Left forelimb (tissue), 1 donor: ENCODE results near the gene DMC1.
"Not testable (repeated sequence)": the region's sequence is repeated elsewhere in the genome, so short reads cannot be mapped to it uniquely, and the experiment has no call there.

Source experiments
- DNase-seq: peaks from one replicate; pipeline ENCODE4 v3.0.0-alpha.2; 2018; ENCODE audit warnings: low spot score

Gene DMC1

DNA sequence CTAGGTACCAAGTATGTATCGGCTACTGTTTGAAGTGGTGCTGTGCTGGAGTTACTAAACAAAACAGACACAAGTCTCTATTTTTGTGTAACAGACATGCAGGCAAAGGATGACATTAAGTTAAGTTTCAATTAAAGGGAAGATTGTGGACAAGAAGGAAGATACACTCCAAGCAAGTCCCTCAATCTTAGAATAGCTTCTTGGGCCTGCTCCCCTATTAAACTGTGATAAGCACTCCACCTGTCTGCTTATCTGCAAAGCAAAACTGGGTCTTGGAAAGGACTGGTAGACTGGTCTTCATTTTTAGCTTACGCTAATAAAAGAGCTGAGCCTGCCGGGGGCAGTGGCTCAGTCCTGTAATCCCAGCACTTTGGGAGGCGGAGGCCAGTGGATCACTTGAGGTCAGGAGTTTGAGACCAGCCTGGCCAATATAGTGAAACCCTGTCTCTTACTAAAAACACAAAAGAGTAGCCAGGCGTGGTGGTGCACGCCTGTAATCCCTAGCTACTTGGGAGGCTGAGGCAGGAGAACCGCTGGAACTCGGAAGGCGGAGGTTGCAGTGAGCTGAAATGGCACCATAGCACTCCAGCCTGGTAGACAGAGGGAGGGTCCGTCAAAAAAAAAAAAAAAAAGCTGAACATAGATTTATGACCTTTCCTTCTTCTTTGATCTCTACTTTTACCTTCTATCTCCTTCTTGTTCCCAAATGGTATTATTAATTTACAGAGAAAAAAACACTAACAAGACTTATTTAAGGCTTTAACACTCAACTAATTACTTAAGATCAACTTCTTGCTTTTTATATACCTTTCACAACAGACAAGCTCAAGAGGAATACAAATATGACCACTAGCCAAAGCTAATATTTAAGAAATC lies 67.9 kb downstream of the DMC1 start:
- DNase-seq, result no peak

DNA sequence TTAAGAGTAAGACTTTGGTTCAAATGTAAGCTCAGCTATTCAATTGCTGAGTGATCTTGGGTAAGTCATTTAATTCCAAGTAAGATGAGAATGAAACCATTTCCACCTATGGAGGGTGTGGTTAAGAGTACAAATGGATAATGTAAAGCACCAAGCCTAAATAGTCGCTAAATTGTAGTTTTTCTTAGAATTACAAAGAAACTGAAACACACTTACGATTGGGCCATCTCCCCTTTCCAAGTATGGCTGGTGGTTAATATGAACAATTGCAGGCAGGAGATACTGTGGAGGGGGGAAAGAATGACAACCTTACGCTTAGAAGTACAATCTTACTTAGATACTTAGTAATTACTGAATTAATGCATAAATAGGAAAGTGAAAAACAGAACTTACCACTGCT lies 72.1 kb downstream of the DMC1 start:
- no peak for DNase-seq

DNA sequence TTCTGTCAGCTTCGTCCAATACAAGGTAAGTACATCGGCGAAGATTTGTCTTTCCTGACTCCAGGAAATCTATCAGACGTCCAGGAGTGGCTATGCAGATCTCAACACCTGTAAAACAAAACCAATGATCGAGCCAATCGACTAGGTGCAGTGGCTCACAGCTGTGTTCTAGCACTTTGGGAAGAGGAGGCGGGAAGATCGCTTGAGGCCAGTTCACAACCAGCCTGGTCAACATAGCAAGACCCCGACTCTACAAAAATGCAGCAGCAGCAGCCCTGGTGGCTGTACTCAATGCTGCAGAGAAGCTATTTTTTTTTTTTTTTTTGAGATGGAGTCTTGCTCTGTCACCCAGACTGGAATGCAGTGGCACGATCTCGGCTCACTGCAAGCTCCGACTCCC lies 75.0 kb downstream of the DMC1 start:
- no peak for DNase-seq

DNA sequence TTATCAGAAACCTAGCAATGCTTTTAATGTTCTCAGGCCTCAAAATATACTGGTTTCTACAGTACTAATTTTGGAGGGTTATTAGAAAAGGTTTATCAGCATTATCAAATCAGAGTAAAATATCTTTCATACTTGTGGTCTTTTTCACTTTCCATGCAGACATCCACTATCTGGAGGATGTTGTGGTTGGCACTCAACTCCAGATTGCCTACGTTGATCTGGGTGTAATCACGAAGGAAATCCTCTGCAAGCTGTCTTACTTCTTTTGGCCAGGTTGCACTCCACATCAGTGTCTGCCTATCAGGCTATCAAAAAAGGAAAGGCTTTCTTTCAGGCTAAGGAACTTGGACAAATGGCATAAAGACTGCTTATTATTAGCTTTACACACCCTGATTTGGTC lies 75.5 kb downstream of the DMC1 start:
- no peak for DNase-seq

DNA sequence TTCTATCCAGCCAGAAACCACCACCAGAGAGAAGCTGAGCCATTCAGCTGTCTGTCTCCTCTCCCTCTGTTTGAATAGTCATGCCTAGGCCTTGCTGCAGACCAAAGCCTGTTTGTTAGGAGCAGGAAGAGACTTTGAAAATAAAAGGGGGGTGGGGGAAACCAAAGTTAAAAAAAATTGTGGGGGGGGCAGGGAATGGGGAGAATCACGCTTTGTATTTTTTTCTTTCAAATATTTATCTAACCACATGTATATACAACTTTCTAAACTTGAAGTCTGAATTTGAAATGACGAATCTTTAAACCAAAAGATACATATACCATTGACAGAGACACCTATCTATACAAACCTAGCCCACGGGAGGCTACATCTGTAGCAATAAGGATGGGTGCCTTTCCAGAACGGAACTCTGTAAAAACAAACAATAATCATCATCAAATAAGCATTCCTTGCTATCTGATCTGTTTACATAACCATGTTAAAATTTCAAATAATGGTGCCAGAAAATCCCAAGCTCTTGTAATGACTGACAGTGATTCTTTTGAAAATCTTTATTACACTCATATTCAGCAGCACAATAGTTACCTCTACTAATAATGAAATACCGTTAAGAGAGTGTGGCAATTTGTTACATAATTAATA lies 78.2 kb downstream of the DMC1 start:
- no peak for DNase-seq

DNA sequence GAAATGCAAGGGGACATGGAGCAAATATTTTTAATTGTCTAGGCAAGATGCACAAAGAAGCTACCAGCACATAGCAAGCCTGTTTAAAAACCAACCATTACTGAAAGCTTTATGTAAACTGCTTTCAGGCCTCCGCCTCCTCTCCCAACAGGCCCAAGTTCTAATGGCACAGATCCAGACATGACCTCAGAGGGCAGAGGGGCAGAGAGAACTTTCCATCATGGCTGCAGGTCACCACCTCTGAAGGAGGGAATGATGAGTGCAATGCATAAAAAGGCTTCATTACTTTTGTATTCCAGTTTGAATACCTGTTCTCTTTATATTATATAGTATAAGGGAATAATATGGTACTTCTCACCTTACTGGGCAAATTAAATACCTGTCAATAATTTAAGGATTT lies 79.1 kb downstream of the DMC1 start:
- DNase-seq, result no peak

DNA sequence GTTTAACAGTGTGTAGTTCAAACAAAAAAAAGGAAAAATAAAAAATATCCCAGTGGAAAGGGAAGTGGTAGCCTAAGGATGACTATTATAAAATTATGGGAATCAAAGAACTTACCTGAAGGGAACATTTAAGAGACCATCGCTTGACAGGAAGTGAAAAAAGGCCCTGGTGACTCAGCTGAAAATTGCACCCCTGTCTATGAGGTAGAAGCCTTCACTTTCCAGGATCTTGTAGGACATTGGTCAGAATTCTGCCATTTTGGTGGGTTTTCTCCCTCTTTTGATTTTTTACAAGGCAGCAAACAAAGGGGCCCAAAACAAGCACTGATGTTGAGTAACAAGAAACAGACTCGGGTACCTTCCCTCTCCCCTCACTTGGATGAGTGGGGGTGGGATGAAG lies 79.5 kb downstream of the DMC1 start:
- no peak for DNase-seq

DNA sequence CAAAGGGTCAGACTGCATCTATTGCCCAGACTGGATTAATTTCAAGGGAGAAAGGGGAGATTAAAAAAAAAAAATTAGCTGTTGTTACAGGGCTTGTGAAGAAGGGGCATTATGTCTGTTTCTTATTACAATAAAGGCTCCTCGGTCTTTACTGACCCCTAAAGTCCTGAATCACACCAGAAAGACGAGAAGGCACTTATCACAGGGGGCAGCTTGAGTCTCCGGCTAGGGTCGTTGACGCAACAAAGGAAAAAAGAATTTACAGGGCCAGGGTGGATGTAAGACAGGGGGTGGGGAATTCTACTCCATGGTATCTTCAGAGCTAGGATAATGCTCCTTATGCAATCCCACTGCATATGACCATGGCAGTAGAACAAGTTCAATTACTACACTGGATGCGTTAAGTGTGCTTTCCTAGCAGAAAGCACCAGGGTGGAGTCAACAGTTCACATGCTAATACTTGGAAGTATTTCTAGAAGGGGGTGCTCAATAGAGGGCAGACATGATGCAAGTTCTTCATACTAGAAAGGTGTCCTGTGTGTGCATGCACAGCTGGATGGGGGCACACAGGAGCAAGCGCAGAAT lies 80.3 kb downstream of the DMC1 start:
- DNase-seq, result peak; percentile 8

DNA sequence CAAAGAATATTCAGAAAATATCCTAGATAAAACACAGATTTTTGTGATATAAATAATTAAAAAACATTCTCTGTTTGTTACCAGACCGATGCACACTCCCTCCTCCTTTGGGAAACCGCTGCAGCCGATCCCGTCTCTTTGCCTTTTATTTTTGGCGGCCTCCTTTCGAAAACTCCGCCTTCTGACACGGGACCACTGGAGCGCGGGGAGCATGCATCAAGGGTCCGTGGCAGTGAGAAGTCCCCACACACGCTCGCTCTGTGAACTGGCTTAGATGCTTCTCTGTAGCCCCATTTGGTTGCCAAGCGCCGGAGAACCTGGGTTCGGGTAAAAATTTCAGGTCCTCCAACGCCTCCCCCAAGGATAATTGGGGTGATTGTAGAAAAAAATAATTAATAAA lies 80.8 kb downstream of the DMC1 start:
- DNase-seq, result no peak

DNA sequence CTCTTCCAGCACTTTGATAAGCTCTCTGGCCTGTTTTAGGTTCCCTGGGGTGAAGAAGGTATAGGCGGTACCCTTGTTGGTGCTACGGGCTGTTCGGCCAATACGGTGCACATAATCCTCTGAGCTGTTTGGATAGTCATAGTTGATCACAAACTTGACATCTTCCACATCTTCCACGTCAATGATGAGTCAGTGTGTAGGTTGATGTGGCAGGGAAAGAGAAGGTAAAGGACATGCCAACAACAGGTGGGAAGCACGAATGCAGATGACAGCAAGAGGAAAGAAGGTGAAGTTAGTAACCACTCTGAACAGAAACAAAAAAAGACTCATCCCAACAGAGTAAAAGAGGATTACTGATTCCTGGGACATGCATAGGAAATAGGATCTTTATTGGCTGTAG lies 82.0 kb downstream of the DMC1 start:
- no peak for DNase-seq

DNA sequence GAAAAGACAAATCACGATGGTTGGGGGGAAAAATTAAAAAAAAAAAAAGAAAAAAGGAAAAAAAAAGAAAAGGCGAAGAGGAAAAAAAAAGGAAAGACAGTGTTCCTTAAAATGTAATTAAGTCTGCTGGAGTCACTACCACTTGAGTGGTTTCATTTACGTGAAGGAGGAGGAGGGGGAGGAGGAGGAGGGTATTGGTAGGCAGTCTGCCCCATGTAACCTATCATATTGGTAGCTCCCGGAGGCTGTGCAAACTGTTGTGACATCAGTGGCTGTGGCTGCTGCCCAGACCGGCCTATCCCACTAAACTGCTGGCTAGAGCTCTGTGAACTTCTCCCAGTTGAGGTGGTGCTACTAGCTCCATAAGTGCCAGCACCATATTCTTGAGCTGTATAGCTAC lies 84.2 kb downstream of the DMC1 start:
- no peak for DNase-seq

DNA sequence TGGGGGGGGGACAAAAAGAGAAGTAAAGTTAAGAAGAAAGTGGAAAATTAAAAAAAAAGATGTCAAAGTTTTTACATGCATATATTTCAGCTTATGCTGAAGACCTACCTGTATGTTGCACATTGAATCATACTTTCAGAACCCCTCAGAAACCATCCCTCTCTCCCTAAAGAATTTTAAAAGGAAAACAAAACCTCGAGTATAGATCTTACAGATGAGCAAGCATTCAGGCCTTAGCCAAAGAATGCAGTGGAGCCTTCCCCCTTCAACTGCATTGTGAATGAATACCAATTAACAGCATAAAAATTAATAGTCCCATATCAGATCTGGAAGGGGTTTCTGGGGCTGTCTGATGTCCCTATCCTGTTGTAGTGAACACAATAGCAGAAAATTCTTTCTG lies 85.7 kb downstream of the DMC1 start:
- DNase-seq, result no peak

DNA sequence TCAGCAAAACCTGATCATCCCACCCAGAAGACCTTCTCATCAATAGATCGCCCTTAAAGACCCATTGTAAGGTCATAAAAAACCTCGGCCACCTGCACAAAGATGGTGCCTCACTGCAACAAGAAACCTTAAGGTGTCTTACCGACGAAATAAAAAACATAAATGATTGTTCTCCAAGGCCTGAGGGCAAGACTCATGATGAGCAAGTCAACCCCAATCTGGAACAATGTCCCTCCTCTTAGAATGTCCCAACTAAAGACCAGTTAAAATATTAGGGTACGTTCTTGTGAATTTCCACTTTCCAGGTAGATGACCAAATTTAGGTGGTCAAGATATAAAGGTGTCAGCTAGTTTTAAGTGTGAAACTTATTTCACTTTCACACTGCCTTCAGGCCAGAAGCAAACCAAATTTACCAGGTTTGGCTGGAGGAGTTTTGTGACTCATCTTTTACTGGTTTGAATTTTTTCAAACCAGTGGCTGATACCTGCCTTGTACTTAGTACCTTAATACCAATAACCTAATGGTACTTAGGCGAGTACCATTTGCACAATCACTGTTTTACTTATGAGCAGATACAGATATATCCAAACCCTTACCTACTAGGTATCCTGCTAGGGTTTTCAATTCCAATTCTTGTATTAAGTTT lies 87.2 kb downstream of the DMC1 start:
- no peak for DNase-seq

DNA sequence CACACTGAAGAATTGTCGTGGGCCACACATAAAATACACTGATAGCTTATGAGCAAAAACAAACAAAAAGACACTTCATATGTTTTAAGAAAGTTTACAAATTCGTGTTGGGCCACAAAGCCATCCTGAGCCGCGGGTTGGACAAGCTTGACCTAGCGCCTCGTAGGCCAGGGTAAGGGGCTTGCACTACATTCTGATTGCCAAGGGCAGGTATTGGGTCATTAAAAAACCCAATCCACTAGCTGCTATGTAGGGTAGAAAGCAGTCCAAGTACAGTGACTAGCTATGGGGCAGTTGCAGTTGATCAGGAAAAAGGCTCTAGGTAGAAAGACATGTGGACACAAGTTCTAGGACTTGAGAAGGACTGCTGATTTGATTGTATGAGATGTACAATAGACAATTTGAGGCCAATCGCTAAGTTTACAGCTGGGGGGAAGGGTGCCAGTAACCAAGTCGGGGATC lies 88.1 kb downstream of the DMC1 start:
- DNase-seq, result no peak

DNA sequence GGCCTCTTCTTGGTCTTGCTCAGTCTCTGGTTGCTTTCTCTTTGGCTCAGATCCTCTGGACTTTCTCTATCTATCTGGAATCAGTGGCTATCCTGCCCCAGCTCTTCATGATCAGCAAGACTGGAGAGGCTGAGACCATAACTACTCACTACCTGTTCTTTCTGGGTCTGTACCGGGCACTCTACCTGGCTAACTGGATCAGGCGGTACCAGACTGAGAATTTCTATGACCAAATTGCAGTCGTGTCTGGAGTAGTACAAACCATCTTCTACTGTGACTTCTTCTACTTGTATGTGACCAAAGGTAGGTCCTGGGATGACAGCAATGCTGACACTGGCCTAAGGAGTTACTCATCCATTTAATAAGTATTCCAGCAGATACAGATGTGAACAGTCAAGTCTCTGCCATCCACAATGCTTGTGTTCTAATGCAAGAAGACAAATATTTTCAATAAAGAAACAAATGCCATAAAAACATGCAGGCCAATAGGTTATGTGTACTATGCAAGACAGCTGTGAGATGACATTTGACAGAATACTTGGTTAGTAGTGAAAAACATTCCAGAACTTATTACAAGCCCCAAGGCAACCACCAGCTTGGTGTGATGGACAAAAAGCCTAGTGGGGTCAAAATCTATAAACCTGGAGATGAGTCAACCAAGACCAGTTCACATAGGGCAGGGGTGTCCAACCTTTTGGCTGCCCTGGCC lies 88.7 kb downstream of the DMC1 start:
- no peak for DNase-seq

DNA sequence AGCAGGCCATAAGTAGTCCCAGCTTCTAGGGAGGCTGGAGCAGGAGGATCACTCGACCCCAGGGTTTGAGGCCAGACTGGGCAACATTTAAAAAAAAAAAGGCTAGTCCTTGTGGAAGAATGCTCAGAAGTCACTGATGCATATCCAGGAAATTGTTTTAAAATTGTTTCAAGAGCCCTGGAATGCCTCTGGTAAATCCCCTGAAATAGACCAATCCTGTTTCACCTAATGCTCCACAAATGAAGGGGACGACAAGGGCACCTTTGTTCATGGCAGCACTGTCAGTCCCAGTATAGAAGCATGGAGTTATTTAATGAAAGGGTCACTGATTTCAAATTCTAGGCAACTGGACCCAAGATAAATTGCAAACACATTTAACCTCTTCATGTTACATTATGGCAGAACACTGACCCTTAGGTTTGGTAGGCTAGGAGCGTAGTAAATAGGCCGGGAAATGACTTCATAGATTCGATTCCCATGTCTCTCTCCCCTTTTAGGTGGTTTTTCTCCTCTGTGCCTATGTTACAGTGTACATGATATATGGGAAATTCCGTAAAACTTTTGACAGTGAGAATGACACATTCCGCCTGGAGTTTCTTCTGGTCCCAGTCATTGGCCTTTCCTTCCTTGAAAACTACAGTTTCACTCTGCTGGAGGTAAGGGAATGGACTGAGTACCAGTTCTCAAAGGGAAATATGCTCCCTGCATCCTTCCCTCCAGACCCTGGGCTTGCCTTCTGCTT lies 90.7 kb downstream of the DMC1 start:
- DNase-seq, result no peak

DNA sequence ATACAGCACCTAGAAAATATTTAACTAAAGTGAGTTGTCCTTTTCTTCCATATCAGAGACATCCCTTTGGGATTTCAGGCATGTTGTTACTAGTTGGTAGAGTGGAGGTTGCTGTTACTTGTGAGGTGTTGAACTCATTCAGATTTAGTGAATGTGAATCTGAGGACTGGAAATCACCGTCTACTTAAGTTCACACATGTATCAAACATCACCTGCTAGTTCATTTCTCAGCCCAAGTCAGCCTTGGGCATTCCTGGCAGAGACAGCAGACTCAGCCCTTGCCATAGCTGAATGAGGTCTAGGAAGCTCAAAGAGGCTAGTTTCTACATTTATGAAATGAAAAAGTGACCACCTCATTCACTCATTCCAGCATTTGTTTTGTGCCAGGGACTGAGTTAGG lies 92.4 kb downstream of the DMC1 start:
- DNase-seq, result no peak

DNA sequence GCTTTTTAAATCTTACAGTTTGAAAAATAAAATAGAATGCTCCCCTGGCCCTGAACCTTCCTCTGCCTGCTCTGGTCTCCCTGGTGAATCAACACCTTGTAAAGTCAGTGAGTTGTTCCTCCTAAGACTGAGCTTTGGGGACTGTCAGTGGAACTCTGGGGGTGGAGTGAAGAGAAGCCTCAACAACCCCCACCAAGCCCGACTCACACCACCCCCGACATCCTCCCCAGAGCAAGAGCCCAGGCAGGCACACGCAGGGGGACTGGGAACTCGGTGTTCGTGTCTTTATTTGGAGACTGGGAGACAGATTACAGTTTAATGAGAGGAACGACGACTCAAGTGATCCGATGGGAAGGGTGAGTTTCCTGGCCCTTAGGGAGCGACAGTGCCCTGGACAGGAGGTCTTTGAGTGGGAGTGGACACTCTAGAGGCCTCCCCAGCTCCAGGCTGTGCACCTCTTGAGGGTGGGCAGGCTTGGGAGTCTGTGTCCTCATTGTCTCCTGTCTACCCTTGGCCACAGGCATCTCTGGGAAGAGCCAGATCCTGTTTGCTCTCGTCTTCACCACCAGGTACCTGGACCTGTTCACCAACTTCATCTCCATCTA lies 95.9 kb downstream of the DMC1 start:
- DNase-seq, result no peak

DNA sequence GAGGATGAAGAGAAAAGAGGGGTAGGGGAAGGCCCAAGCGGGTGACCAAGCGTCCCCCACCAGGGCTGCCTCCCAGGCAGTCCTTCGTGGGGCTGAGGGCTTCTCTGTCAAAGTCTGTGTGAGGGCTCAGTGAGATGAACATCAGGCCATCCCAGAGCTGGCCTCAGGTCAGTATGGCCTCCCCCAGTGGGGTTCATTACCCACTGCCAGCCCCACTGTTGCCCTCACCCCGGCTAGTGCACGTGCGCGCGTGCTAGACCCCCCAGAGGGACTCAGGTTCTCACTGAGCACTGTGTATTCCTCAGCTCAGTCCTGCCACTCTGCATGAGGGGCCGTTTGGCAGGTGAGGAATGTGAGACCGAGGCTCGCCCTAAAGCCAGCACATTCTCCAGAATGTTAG lies 98.7 kb downstream of the DMC1 start:
- DNase-seq, result no peak

DNA sequence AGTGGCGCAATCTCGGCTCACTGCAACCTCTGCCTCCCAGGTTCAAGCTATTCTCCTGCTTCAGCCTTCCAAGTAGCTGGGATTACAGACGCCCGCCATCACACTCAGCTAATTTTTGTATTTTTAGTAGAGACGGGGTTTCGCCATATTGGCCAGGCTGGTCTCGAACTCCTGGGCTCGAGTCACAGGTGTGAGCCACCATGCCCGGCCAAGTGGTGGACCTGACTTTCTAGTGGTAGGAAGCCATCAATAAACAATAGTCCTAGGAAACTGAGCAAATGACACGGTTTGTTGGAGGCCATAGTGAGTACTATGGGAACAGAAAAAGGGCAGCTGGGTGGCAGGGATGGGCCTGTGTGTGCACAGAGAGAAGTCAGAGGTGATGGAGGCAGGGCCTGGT lies 99.8 kb downstream of the DMC1 start:
- DNase-seq, result not testable (repeated sequence)

DNA sequence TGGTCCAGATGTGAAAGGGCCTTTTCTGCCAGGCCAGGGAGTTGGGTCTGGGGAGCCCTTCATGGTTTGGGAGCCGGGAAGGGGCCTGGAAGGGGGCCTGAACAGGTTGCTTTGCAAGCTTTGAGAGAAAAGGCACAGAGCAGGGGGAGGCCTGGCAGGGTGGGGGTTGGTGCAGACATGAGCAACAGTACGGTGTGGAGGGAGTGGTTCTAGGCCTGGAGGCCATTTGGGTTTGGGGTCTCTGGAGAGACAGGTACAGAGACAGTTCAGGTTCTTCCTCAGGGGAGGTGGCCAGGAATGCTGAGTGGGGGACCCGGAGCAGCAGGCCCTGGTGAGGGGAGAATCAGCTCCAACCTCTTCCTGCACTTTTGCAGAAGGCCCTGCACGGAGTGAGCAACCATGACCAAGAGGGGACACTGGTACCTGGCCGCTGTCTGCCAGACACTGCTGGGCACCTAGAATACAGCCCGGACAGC lies 100.6 kb downstream of the DMC1 start:
- DNase-seq, result no peak
